Mucosa of descending colon (tissue), 3 donors: Measurements from ENCODE around the gene DDIT4. TPM values are rescaled to one million over a fixed set of nuclear protein-coding genes. Genes with fewer than 3 reads are reported as not detected.
A peak's percentile ranks its signal among the peaks of the same experiment; 100 is the strongest.
"Not testable (repeated sequence)": the region's sequence is repeated elsewhere in the genome, so short reads cannot be mapped to it uniquely, and the experiment has no call there.

Experiments used
- ATAC-seq: fragments of 200-7000 bp; cut with Tn5 transposase; one replicate; pipeline ENCODE4 v1.9.1; 2020; ENCODE audit warnings: mild to moderate bottlenecking, moderate library complexity
- DNase-seq, 3 donors: peaks; one replicate each; pipeline ENCODE4 v3.0.0-alpha.2; 2020
- H3K36me3 ChIP-seq: fragments of 200-600 bp; one replicate; pipeline ENCODE4 v1.8.0; 2021; ENCODE audit warnings: low read depth, mild to moderate bottlenecking
- H3K4me1 ChIP-seq: fragments of 200-600 bp; one replicate; pipeline ENCODE4 v1.8.0; 2021; ENCODE audit warnings: low read depth, mild to moderate bottlenecking
- H3K4me3 ChIP-seq: fragments of 200-600 bp; one replicate; pipeline ENCODE4 v1.8.0; 2021; ENCODE audit warnings: mild to moderate bottlenecking
- H3K9me3 ChIP-seq: fragments of 200-600 bp; one replicate; pipeline ENCODE4 v1.8.0; 2021; ENCODE audit warnings: mild to moderate bottlenecking
- intact Hi-C, 2 donors: fragments of 100-400 bp; cut with DNase I in 1 of 2; cut with micrococcal nuclease in 1 of 2; formaldehyde crosslinking; loops; one replicate each; pipeline versions ENCODE4 v1.11.0 to v1.11.1; 2022; cut with DNase I, micrococcal nuclease
- total RNA-seq, 3 donors: library from RNA; stranded (reverse); fragmentation: NEBNext Ultra II Directional in 2 of 3; extraction: Animal tissue kit (Norgen Biotek cat#: 25700) in 2 of 3; gene quantifications; one replicate each; pipeline versions ENCODE4 v1.2.1 to v1.2.4, GENCODE V29; 2021 to 2023
- TF ChIP-seq, protein P1 (sequence below): fragments of 200-600 bp; IDR thresholded peaks from one replicate; pipeline ENCODE4 v1.8.0; 2022; ENCODE audit warnings: antibody characterized with exemption, mild to moderate bottlenecking
- donor health status: DM: no; HTN: no; CAD: no; lungs with moderate emphysema.
- donor health status: DM: no; HTN: no; CAD: no.
- donor health status: DM: no; HTN: yes; CAD: no.

Gene DDIT4
- total RNA-seq, 3 donors from 2014 or later: 32.9 to 142 (median 49.6) TPM

DNA sequence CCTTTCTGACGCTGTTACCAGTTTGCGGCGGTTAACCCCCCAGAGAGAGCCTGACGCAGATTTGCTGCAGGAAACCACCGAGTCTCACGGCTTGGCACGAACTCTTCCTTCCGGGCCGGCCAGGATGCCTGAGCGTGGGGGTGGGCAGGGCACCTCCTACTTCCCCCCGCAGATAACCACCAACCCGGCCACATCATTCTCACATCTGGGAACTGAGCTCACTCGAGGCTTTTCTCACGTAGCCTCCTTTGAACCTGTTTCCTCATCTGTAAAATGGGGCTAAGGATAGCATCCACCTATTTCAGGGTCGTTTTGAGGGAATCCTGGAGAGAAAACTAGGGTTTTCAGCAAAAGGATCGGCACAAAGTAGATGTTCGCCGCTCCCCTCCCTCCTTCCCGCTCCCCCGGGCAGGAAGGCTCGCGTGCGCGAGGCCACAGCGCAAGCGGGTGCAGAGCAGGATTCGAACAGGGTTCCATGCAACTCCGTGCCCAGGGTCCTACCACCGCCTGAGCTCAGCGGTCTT is 23.6 kb downstream of the DDIT4 start:
- TF ChIP-seq, protein P1, sequence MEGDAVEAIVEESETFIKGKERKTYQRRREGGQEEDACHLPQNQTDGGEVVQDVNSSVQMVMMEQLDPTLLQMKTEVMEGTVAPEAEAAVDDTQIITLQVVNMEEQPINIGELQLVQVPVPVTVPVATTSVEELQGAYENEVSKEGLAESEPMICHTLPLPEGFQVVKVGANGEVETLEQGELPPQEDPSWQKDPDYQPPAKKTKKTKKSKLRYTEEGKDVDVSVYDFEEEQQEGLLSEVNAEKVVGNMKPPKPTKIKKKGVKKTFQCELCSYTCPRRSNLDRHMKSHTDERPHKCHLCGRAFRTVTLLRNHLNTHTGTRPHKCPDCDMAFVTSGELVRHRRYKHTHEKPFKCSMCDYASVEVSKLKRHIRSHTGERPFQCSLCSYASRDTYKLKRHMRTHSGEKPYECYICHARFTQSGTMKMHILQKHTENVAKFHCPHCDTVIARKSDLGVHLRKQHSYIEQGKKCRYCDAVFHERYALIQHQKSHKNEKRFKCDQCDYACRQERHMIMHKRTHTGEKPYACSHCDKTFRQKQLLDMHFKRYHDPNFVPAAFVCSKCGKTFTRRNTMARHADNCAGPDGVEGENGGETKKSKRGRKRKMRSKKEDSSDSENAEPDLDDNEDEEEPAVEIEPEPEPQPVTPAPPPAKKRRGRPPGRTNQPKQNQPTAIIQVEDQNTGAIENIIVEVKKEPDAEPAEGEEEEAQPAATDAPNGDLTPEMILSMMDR: no peak
- no peaks in the 10 kb centered on the region for H3K36me3 ChIP-seq
- peak; percentile 82 to 96 (median 84) for DNase-seq
- H3K4me1 ChIP-seq: peaks cover 8% of the 10 kb centered on the region
- H3K4me3 ChIP-seq: peak overlapping the region; percentile 23
- intact Hi-C loops: no loop called here
- no peaks in the 10 kb centered on the region for H3K9me3 ChIP-seq
- ATAC-seq: peak; percentile 72

DNA sequence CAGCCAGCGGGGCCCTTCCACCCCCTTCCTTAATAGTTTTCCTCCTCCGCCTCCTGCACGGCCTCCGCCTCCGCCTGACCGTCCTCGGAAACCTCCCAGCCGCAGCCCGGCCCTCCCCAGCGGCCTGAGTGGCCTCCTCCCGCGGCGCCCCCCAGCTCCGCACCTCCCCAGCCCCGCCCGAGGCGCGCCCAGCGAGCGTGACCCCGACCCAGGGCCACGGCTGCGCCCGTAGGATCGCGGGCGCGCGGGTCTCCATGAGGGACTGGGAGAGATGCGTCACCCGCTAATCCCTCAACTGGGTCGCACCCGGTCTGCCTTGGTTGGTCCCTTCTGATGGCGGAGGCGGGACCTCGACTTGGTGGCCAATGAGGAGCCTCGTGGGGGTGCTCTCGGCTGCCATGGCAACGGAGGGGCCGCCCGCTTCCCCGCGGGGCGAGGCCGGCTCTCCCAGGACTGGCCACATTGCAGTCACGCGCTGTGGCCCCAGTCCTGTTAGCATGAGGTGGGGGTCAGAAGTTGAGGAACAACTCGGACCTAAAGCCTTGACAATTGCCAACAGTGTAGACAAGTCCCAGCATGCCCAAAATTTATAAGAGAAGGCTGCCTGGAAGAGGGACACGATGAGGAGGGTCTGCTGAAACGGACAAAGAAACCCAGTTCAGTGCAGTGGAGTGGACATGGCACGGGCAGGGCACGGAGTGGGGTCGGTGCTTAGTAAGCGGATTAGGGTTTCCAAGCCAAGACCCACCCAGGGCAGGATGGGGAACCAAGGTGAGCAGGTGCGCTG is 24.3 kb downstream of the DDIT4 start:
- H3K36me3 ChIP-seq: no peaks in the 10 kb centered on the region
- peak; percentile 96 to 99 (median 97) for DNase-seq
- peak; percentile 95 for ATAC-seq
- TF ChIP-seq, protein P1: no peak
- peaks cover 5% of the 10 kb centered on the region for H3K4me1 ChIP-seq
- H3K4me3 ChIP-seq: peak overlapping the region; percentile 23
- intact Hi-C loops: no loop called here
- no peaks in the 10 kb centered on the region for H3K9me3 ChIP-seq

DNA sequence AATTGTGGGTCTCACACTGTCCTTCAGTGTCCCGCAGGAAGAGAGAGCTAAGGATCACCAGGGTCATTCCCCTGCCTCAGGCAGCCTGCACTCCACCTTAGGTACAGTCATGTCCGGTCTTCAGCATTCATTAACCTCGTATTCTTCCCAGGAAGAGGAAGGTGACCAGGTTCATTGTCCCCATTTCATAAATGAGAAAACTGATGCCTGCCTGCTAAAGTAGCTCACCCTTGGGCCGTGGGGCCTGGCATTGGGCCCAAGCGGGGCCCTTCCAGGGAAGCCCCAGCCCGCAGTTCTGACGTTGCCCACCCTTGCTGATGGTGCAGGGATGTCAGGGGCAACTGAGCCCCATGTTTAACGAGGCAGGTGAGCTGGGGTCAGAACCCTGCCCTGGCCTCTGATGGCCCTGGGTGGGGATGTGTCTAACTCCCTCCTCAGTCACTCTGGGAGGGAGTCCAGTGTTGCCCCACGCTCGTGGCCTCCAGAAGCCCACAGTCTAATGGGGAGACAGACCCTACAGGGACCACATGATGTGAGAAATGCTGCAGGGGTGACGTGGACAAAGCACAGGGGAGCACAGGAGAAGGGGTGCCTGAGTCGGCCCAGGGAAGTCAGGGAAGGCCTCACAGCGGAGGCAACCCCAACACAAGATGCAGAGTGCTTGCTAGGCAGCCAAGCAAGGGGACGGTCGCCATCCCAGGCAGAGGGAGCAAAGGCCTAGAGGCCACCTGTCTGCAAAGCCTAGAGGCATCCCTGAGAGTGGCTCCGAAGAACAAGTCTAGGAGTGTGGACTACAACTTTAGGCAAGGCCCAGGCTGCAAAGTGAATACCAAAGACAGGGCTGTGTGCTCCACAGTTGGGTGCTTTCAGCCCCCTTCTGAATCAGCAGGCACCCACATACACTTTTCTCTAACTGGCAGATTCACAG is 25.1 kb downstream of the DDIT4 start:
- Histone ChIP-seq H3K9me3 (no peaks in the 10 kb centered on the region), H3K4me1 (peaks cover 5% of the 10 kb centered on the region), H3K36me3 (no peaks in the 10 kb centered on the region), H3K4me3 (no peak overlapping the region)
- DNase-seq (no peak), ATAC-seq (peak; percentile 18)
- TF ChIP-seq, protein P1: no peak
- intact Hi-C loops: no loop called here

DNA sequence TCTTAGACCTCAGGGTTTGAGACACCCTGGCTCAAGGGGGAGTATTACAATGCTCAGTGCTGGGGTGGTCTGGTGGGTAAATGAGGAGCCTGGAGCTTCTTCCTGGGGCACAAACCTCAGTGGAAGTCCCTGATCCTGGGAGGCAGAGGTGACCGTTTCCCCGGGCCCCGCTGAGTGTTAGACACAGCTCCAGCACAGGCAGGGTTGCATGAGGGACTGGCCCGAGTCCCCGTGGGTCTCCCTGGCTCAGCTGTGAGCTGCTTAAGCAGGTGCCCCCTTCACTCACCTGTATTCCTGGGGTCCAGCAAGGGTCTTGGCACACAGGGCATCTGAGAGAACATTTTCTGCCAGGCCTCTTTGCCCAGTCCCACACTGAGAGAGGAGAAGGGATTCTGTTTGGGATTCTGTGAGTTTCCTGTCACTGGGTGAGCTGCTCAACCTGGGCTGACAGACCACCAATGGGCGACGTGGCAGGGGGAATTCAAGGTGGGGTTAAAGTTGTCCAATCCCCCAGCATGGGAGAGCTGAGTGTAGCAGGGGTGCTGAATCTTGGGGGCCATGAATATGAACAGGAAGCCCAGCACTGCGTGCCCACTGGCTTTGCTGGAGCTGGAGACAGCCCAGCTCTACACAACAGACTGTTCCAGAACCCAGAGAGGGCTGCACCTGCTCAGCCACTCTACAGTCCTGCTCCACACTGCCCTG is 29.9 kb downstream of the DDIT4 start:
- intact Hi-C loops: no loop called here
- ATAC-seq: no peak
- Histone ChIP-seq H3K4me3 (no peak overlapping the region), H3K4me1 (peaks cover 11% of the 10 kb centered on the region), H3K9me3 (no peaks in the 10 kb centered on the region), H3K36me3 (no peaks in the 10 kb centered on the region)
- DNase-seq: no peak
- TF ChIP-seq, protein P1: no peak

DNA sequence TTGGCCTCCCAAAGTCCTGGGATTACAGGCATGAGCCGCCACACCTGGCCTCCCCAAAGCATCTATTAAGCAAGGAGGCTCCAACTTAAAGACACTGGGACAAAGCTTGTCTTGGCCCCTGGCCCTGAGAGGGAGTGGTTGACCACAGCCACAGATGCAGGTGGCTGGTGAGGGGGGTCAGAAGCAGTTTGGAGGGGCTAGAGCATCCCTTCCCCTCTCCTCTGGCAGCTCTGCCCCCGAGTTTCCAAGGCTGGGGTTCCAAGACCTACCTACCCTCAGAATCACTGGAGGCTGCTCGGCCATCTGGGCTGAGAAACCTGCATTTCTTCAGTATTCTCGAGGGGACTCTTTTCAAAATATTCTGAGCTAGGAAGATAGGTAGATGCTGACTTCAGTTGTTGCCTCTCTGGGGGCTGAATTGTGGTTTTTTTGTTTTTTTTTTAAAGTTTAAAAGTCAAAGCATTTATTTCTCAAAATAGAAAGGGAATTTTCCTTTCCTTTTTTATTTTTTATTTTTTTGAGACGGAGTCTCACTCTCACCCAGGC is 32.6 kb downstream of the DDIT4 start:
- TF ChIP-seq, protein P1: no peak
- intact Hi-C loops: no loop called here
- H3K4me1 ChIP-seq: peaks cover 33% of the 10 kb centered on the region
- DNase-seq: no peak
- H3K9me3 ChIP-seq: no peaks in the 10 kb centered on the region
- H3K36me3 ChIP-seq: no peaks in the 10 kb centered on the region
- no peak for ATAC-seq
- H3K4me3 ChIP-seq: no peak overlapping the region

DNA sequence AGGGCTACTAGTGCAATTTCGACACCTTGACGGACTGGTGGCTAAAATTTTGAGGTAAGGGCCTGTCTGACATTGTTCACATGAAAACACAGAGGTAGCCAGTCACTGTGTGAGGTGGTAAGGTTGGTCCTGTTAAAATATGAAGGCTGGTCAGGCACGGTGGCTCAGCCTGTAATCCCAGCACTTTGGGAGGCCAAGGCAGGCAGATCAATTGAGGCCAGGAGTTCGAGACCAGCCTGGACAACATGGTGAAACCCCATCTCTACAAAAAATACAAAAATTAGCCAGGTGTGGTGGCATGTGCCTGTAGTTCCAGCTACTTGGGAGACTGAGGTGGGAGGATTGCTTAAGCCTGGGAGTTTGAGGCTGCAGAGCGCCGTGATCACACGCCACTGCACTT is 34.0 kb downstream of the DDIT4 start:
- H3K9me3 ChIP-seq, H3K36me3 ChIP-seq, H3K4me3 ChIP-seq, ATAC-seq, DNase-seq, intact Hi-C loops: not testable (repeated sequence)
- peaks cover 33% of the 10 kb centered on the region for H3K4me1 ChIP-seq
